Activated T-cell treated with anti-CD3 and anti-CD28 coated beads for 24 hours (primary cell): ENCODE results near the gene PIK3R3.
"Not testable (repeated sequence)": the region's sequence is repeated elsewhere in the genome, so short reads cannot be mapped to it uniquely, and the experiment has no call there.

ENCODE experiments used
- DNase-seq: peaks from one replicate; pipeline ENCODE4 v3.0.0-alpha.2; 2020; ENCODE audit warnings: low read depth

PIK3R3 gene

DNA sequence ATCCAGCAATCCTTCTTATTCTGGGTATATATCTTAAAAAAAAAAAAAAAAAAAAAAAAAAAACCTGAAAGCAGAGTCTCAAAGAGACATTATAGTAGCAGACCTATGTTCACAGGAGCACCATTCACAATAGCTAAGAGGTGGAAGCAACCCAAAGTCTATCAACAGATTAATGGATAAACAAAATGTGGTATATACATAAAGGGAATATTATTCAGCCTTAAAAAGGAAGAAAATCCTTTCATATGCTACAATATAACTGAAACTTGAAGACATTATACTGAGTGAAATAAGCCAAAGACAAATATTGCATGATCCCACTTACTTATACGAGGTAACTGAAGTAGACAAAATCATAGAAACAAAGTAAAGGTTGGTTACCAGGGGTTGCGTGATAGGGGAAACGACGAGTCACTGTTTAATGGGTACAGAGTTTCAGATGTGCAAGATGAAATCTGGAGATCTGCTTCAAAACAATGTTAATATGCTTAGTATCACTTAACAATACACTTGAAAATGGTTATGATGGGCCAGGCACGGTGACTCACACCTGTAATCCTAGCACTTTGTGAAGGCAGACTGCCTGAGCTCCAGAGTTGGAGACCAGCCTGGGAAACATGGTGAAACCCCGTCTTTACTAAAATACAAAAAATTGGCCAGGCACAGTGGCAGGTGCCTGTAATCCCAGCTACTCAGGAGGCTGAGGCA lies 29.5 kb downstream of the PIK3R3 start:
- no peak for DNase-seq

DNA sequence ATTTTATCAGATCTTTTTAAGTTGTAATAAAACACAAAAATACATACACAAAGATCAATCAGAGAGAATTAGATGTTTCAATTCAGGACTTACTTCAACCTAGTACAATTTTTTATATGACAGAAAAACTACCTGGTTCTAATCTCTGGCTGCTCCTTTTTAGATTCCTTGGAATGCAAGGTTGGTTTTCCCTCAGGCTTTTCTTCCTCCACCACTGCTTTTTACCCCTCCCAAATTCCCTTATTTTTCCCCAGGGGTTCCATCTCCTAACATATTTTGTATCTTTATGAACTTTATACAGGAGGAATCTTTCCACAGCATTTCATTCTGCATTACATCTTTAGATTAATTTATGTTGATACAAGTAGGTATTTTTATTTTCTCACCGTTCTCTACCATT lies 33.2 kb downstream of the PIK3R3 start:
- DNase-seq, result no peak

DNA sequence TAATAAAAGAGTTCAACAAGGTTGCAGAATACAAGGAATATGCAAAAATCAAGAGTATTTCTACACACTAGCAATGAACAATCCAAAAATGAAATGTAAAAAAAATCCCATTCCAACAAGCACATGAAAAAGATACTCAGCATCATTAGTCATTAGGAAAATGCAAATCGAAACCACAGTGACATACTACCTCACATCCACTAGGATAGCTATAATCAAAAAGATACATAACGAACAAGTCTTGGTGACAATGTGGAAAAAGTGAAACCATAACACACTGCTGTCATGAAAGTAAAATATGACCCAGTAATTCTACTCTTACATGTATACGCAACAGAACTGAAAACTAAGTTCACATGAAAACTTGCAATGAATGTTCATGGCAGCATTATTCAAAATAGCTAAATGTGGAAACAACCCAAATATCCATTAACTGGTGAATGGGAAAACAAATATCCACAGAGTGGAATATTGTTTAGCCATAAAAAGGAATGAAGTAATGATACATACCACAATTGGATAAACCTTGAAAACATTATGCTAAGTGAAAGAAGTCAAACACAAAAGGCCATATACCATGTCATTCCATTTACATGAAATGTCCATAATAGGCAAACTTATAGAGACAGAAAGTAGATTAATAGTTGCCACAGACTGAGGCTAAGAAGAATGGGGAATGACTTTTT lies 34.3 kb downstream of the PIK3R3 start:
- DNase-seq, result no peak

DNA sequence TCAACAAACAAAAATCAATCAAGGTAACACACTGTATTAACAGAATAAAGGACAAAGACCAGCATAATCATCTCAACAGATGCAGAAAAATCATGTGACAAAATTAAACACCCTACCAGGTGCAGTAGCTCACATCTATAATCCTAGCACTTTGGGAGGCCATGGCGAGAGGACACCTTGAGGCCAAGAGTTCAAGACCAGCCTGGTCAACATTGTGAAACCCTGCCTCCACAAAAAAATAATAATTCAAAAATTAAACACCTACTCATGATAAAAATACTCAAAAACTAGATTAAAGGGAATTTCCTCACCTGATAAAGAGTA lies 35.3 kb downstream of the PIK3R3 start:
- DNase-seq, result no peak

DNA sequence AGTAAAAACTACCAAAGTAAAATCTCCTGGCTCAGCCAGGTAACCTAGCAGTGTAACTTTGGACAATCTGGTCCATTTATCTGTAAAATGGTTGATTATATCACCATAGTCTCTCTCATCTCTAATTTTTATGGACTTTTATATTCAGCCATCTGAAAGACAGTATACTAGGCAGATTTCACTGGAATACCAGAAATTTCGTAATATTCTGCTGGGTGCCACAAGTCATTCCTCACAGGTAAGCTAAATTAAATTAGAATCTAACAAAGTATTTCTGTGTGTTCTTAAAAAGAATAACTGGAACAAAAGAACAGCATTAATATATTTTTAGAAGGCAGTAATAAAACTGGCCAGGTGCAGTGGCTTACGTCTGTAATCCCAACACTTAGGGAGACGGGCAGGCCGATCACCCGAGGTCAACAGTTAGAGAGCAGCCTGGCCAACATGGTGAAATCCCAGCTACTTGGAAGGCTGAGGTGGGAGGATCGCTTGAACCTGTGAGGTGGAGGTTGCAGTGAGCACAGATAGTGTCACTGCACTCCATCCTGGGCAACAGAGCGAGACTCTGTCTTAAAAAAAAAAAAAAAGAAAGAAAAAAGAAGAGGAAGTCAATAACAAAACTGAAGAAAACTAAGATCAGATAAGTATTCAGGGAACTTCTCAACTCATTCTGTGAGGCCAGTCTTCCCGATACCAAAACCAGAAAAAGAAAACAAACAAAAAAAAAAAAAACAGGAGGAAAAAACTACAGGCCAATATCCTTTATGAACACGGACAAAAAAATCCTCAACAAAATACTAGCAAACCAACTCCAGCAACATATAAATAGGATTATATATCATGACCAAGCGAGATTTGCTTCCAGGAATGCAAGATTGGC lies 35.9 kb downstream of the PIK3R3 start:
- no peak for DNase-seq

DNA sequence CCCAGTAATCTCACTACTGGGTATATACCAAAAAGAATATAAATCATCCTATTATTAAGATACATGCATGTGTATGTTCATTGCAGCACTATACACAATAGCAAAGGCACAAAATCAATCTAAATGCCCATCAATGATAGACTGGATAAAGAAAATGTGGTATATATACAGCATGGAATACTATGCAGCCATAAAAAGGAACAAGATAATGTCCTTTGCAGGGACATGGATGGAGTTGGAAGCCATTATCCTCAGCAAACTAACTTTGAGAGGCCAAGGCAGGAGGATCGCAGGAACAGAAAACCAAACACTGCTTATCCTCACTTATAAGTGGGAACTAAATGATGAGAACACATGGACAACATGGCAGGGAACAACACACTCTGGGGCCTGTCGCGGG lies 37.3 kb downstream of the PIK3R3 start:
- DNase-seq, result not testable (repeated sequence)

DNA sequence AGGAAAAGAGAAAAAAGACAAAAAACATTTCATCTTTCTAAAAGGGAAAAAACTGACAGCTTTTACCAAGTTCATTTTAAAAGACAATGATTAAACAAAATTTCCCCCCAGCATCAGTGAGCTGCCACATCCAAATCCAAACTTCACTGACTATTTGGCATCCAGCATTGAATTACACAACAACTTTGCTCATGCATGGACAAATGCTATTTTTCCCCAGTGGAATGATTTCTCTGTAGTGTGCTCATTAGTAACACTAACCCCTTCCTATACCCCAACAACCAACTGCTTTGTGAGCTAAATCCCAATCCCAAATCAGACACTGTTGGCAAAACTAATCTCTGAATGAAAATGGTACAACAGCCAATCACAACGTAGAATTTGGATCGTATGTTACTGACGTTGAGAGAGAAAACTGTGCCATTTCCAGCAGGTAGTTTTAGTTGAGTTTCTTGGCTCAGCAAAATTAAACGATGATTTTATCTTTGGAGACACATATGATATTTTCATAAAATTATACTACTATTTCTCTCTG lies 37.9 kb downstream of the PIK3R3 start:
- DNase-seq, result no peak

DNA sequence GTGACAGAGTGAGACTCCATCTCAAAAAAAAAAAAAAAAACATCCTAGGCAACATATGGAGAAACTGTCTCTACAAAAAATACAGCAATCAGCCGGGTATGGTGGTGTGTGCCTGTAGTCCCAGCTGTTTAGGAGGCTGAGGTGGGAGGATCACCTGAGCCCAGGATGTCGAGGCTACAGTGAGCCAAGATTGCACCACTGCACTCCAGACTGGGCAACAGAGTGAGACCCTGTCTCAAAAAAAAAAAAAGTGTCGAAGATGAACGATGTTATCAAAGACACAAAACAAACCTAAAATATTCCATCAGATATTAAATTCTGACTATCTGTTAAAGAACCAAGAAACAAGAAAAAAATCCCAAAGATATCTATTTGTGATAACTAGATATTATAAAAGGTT lies 38.6 kb downstream of the PIK3R3 start:
- DNase-seq, result not testable (repeated sequence)

DNA sequence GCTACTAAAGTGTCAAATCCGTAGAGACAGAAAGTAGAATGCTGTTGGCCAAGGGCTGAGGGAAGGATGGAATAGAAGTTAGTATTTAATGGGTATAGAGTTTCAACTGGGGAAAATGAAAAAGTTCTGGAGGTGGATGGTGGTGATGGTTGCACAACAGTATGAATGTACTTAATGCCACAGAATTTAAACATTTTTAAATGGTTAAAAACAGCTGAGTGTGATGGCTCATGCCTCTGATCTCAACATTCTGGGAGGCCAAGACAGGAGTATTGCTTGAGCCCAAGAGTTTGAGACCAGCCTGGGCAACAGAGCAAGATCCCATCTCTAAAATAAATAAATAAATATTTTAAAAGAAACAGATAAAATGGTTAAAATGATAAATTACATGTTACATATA lies 44.5 kb downstream of the PIK3R3 start:
- DNase-seq, result no peak

DNA sequence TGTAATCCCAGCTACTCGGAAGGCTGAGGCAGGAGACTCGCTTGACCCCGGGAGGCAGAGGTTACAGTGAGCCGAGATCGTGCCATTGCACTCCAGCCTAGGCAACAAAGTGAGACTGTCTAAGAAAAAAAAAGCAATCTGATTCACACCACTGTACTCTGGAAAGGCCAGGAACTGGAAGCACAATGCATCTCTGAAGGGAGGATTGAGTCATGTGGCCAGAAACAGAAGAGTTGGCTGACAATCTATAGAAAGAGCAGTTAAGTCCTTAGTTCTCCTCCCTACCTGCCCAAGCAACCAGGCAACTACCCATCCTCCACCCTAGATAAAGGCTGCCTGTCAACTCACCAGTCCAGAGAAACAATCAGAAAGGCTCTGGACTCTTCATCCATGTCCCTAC lies 45.9 kb downstream of the PIK3R3 start:
- no peak for DNase-seq

DNA sequence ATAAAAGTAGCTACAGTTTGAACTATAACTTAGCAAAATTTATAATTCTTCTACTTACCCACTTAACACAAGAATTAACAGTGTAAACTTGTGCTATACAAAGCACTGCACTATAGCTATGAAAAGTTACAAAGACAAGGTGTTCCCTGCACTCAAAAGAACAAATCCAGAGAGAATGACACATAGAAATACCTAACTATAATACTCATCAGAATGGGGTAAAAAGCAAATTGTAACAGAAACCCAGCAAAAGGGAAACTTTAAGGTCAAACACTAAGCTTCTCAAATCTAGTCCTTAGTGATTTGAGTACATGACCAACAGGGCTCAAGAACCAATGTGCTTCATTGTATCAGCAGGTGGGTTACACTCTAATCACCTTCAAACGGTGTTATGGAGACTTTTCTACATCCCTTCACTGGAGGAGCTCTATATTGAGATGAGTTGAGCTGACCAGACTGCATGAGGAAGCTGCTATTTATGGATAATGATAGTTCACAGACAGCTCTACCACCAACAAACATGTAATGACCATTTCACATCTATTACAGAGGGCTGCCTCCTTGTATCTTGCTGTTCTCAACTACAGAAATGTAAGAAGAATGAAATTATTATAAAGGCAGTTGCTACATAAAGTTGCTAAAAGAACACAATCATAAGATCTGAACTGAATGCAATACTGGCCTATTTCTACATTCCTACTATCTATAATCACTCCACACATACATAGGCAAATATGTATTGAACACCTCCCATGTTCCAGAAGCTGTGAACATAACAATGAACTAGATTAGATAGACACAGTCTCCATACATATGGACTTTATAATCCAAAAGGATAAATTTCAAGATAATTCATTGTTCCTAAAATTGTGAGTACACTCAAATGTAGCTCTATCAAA lies 47.6 kb downstream of the PIK3R3 start:
- DNase-seq, result no peak

DNA sequence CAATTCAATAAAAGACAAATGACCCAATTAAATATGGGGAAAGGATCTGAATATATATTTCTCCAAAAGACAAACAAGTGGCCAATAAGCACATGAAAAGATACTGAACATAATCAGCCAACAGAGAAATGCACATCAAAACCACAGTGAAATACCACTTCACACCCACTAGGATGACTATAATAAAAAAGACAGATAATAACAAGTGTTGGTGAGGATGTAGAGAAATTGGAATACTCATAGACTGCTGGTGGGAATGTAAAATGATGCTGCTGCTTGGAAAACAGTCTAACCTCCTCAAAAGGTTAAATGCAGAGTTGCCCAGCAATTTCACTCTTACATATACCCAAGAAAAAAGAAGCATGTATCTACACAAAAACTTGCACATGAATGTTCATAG lies 48.9 kb downstream of the PIK3R3 start:
- no peak for DNase-seq

DNA sequence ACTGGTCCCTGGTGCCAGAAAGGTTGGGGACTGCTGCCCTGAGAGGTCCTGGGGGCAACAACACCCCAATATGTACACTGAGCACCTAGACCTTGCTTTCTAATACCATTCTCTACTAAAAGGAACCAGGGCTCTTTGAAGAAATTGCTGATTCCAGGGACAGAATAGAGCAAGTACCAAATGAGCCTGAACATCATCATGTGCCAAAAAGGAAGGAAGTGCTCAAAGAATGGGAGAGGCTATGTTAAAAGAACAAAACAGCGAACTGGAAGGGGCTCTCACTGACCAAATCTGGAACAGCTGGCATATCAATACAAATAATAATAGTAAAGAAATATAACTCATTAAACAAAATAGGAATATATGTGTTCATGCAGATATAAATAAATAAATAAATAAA lies 50.8 kb downstream of the PIK3R3 start:
- no peak for DNase-seq

DNA sequence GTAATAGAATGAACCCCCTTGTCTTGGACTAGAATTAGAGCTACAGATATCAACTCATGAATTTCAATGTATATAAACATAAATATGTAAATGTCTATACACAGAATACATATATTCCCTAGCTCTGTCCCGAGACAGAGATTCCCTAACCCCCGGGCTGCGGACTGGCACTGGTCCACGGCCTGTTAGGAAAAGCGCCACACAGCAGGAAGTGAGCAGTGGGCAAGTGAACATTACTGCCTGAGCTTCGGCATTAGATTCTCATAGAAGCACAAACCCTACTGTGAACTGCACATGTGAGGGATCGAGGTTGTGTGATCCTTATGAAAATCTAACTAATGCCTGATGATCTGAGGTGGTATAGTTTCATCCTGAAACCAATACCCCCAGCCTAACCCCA lies 51.2 kb downstream of the PIK3R3 start:
- DNase-seq, result no peak

DNA sequence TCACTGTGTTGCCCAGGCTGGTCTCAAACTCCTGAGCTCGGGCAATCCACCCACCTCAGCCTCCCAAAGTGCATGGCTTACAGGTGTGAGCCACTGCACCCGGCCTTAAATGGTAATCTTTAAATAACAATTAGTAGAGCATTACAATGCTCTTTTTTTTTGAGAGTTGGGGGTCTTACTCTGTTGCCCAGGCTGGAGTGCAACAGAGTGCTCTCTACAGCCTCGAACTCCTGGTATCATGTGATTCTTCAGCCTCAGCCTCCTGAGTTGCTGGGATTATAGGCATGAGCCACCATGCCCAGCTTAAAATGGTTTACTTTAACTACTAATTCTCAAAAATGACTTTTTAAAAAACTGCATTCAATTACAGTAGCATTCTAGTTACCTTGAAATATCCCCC lies 52.2 kb downstream of the PIK3R3 start:
- no peak for DNase-seq

DNA sequence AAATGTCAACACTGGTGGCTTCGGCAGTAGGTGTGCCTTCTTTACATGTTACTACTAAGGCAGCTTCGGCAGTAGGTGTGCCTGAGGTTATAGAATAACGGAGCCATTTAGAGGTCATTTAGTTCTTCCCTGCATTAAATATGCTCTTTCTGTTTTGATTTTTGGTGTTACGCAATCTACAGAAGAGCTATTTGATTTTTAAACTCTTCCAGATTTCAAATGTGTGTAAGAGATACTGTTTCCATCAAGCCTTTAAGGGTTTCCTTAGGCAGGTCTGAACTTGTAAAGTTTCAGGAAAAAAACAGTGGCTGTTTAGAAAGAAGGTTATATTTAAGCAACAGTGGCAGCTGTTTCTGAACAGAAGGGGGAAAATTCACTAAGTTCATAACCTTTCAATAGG lies 54.8 kb downstream of the PIK3R3 start:
- DNase-seq, result no peak

DNA sequence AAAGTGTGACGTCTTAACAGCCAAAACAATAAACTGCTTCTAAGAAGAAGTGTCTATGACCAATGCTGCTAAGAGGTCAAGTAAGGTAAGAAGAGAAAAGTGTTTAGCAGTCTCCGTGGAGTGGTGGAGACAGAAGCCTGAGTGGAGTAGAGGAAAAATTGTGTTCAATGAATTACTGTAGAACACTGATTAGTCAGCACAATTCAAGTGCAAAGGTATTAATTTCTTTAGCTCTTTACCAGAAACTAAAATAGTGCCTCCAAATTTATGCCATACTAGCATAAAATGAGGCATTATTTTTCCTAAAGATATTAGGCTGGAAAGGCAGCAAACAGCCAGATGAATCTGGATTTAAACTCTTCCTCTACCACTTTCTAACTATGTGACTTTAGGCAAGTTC lies 56.1 kb downstream of the PIK3R3 start:
- no peak for DNase-seq

DNA sequence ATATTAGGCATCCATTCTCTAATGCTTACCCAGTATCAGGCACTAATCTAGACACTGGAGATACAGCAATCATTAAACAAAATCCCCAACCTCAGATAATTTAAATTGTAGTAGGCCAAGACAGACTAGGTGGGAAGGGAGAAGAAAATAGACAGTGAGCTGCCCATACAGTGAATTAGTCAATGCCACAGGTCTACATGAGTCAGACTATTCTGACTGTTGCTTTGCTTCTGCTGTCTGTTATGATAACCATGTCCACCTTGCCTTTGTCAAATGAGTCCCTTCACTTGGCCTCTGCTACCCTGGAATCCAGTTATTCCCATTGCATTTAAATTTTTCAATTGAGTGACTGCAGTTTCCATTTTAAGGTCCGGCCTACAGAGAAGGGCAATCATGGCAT lies 59.5 kb downstream of the PIK3R3 start:
- no peak for DNase-seq

DNA sequence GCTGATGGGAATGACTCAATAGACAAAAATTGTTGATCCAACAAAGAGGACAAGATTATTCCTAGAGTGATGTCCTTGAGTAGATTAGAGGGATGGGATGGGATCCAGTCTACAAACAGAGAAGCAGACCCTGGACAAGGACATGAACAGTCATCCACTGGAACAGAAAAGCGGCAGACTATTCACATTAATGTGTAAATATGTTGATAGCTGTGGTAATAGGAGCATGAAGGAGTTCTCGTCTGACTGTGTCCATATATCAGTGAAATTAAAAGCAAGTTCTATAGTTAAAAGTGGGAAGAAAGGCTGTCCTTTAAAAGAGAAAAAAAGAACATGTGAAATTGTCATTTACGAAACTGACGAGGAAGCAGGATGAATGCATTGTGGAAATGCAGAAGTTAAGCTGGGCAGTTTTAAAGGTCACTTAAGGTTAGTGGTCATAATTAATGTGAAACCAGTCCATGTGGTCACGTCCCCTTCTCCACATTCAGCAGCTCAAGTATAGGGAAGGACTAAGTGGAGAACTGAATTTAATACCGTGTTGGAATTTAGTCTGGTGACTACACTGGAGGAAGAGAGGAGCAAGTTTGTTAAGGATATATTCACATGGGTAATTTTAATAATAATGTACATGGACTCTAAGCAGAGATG lies 62.1 kb downstream of the PIK3R3 start:
- no peak for DNase-seq

DNA sequence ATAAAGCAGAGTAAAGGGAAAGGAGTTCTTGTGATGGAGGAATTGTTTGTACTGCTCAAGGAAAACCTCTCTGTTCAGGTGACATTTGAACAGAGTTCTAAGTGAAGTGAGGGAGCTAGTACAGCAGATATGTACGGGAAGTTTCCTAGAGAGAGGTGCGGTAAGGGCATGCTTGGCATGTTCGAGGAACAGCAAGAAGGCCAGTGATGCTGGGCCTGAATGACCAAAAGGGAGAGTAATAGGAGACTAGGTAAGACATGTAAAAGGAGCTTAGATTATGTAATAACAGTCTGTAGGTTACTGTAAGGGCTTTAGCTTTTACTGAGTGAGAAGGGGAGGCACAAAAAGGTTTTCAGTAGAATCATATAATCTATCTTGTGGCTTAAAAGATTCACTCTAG lies 63.9 kb downstream of the PIK3R3 start:
- DNase-seq, result no peak

DNA sequence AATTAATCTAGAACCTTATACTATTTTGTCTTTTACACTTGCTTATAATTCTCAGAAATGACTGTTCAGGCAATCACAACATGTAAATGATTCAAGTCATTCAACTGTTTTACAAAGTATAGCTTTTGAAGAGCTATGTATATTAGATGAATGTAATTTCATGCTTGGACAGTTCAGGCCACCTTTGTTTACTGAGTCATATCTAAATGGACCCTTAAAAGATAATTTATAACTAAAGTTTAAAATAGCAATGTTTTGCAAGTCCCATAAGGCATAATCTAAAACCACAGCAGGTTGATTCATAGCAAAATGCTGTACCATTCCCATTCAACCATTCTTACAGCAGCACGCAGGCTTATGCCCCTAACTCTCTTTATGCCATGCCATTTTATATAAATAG lies 64.8 kb downstream of the PIK3R3 start:
- DNase-seq, result no peak
